GM21526 (cell line): ENCODE data around the gene C1orf167.
"Not testable (repeated sequence)": the region's sequence is repeated elsewhere in the genome, so short reads cannot be mapped to it uniquely, and the experiment has no call there.

Experiments
- ATAC-seq: cut with Tn5 transposase; IDR thresholded peaks from one replicate; pipeline ENCODE4 v1.9.1; 2021; ENCODE audit warnings: moderate library complexity; ENCODE audit not compliant: unreplicated experiment, low FRiP score

The C1orf167 gene

GRCh38 chr1:11799896-11800295, 37.9 kb downstream of the C1orf167 start:
- no peak for ATAC-seq

- ATAC-seq = no peak
Measured at GRCh38 chr1:11800391-11800755, 38.4 kb downstream of the C1orf167 start.

GRCh38 chr1:11800756-11801433, 38.9 kb downstream of the C1orf167 start:
- ATAC-seq = no peak

- no peak for ATAC-seq
Measured at GRCh38 chr1:11802616-11802972, 40.6 kb downstream of the C1orf167 start.

GRCh38 chr1:11802973-11803885, 41.2 kb downstream of the C1orf167 start:
- ATAC-seq = no peak

GRCh38 chr1:11803924-11804665, 42.1 kb downstream of the C1orf167 start:
- not testable (repeated sequence) for ATAC-seq

GRCh38 chr1:11804666-11805421, 42.9 kb downstream of the C1orf167 start:
- ATAC-seq = no peak

GRCh38 chr1:11805422-11806306, 43.7 kb downstream of the C1orf167 start, which contains the start of the genes CLCN6 and MTHFR:
TSS of gene CLCN6 (plus strand) at chr1:11806191. CDS start at chr1:11806263, 72 bp downstream.
TSS of gene MTHFR (minus strand) at chr1:11805964. CDS start at chr1:11803116, 2,848 bp downstream.
- ATAC-seq = peak; percentile 75

GRCh38 chr1:11806307-11806936, 44.4 kb downstream of the C1orf167 start:
- peak; percentile 41 for ATAC-seq

- ATAC-seq = no peak
Measured at GRCh38 chr1:11807133-11807532, 45.1 kb downstream of the C1orf167 start.

GRCh38 chr1:11813021-11813420, 51.0 kb downstream of the C1orf167 start:
- ATAC-seq = no peak

GRCh38 chr1:11817192-11817591, 55.2 kb downstream of the C1orf167 start:
- ATAC-seq = no peak

- ATAC-seq = no peak
Measured at GRCh38 chr1:11822091-11822490, 60.1 kb downstream of the C1orf167 start.

- no peak for ATAC-seq
Measured at GRCh38 chr1:11823366-11824137, 61.6 kb downstream of the C1orf167 start.

GRCh38 chr1:11825131-11825530, 63.1 kb downstream of the C1orf167 start:
- ATAC-seq = no peak

- ATAC-seq = no peak
Measured at GRCh38 chr1:11826946-11827345, 65.0 kb downstream of the C1orf167 start.

- no peak for ATAC-seq
Measured at GRCh38 chr1:11828511-11828910, 66.5 kb downstream of the C1orf167 start.
